22Rv1 (cell line): ENCODE results near the gene TMEM184A.

Experiments used
- ZFX ChIP-seq: fragments of 450-650 bp; IDR thresholded peaks from 2 replicates; pipeline ENCODE4 v1.6.1; 2017; ENCODE audit warnings: antibody characterized with exemption, borderline replicate concordance
- TF ChIP-seq, protein P1 (sequence below): fragments of 450-650 bp; IDR thresholded peaks from 2 replicates; pipeline ENCODE4 v1.5.1; 2017; ENCODE audit warnings: mild to moderate bottlenecking

DNA sequence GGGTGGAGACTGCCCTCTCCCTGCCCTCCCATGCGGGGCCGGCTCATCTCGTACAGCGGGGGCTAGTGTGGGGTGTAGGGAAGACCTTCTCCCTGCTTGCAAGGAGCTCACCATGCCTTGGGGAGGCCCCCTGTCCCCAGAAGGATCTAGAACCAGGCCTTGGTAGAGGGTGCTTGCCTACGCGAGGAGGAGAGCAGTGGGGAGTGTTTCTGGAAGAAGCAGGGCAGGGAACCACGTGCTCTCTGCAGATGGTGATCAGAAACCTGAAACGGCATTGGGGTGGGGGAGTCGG lies 22.8 kb downstream of the TMEM184A start:
- TF ChIP-seq, protein P1, sequence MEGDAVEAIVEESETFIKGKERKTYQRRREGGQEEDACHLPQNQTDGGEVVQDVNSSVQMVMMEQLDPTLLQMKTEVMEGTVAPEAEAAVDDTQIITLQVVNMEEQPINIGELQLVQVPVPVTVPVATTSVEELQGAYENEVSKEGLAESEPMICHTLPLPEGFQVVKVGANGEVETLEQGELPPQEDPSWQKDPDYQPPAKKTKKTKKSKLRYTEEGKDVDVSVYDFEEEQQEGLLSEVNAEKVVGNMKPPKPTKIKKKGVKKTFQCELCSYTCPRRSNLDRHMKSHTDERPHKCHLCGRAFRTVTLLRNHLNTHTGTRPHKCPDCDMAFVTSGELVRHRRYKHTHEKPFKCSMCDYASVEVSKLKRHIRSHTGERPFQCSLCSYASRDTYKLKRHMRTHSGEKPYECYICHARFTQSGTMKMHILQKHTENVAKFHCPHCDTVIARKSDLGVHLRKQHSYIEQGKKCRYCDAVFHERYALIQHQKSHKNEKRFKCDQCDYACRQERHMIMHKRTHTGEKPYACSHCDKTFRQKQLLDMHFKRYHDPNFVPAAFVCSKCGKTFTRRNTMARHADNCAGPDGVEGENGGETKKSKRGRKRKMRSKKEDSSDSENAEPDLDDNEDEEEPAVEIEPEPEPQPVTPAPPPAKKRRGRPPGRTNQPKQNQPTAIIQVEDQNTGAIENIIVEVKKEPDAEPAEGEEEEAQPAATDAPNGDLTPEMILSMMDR: no peak
- TF ChIP-seq ZFX: no peak
